K562 (cell line): Measurements from ENCODE around the gene LHX5. TPM values are rescaled to one million over a fixed set of nuclear protein-coding genes. Genes with fewer than 3 reads are reported as not detected.

Experiments used
- ATAC-seq: fragments of 200-7000 bp; cut with Tn5 transposase; 3 replicates; pipeline ENCODE4 v1.9.1; 2020; ENCODE audit warnings: moderate library complexity
- BruUV-seq: library from RNA; stranded (reverse); fragments of 400-500 nt; replicated peaks from 2 replicates; lab custom pipeline; 2021; lab: Mats Ljungman, UMichigan
- CTCF ChIA-PET: fragments of 300-600 bp; formaldehyde crosslinking; extraction: SDS; loops from one replicate; lab custom pipeline; 2021; ENCODE audit warnings: low intra/inter-chr PET ratio; lab: Yijun Ruan, JAX
- POLR2A ChIA-PET: fragments of 300-600, 350-650 bp; sonication (Branson Sonifier 250); formaldehyde crosslinking; extraction: SDS; loops from one replicate; lab custom pipeline; 2021; ENCODE audit warnings: antibody characterized with exemption, inconsistent platforms; lab: Yijun Ruan, JAX
- DNase-seq, 4 experiments: peaks; one replicate each; pipeline versions ENCODE4 v3.0.0 to v3.0.0-alpha.2; 2011 to 2018; ENCODE audit warnings: low spot score in 3 of 4, mixed read lengths in 3 of 4; ENCODE audit errors: extremely low read depth in 1 of 4
- FAIRE-seq: peaks from 2 replicates; lab custom pipeline; 2011; peaks lifted over from hg19 to GRCh38; lab: Jason Lieb, UNC
- H2AFZ ChIP-seq: 2 replicates; pipeline ENCODE4 v1.6.0; 2011; ENCODE audit warnings: low read depth, low read length, control low read depth, inconsistent platforms
- H3K27ac ChIP-seq: fragments of 200-600 bp; 3 replicates; pipeline ENCODE4 v1.8.0; 2011; ENCODE audit warnings: low read depth, mild to moderate bottlenecking, control low read depth, inconsistent platforms, low read length, moderate library complexity, mixed read lengths; ENCODE audit errors: extremely low read depth
- H3K27me3 ChIP-seq, 2 experiments: fragments of 300-600 bp in 1 of 2; 2 replicates in 1 of 2; 3 replicates in 1 of 2; pipeline versions ENCODE4 v1.6.0 to v1.8.0; 2011; ENCODE audit warnings: inconsistent platforms in 2 of 2, low read length in 2 of 2, mild to moderate bottlenecking in 1 of 2, mixed read lengths in 1 of 2, moderate library complexity in 1 of 2; ENCODE audit not compliant: control insufficient read depth in 2 of 2, insufficient read depth in 2 of 2
- H3K36me3 ChIP-seq: fragments of 300-600 bp; 3 replicates; pipeline ENCODE4 v1.8.0; 2011; ENCODE audit warnings: mild to moderate bottlenecking, low read length, inconsistent platforms; ENCODE audit not compliant: control insufficient read depth, insufficient read depth
- H3K4me1 ChIP-seq, 2 experiments: fragments of 200-600 bp in 1 of 2; replicated peaks in 1 of 2; 2 replicates in 1 of 2; 3 replicates in 1 of 2; pipeline versions ENCODE4 v1.5.1 to v1.8.0; 2011; ENCODE audit warnings: inconsistent platforms in 2 of 2, low read length in 2 of 2, mild to moderate bottlenecking in 1 of 2, mixed read lengths in 1 of 2, moderate library complexity in 1 of 2; ENCODE audit not compliant: control insufficient read depth in 2 of 2, insufficient read depth in 2 of 2
- H3K4me2 ChIP-seq: 2 replicates; pipeline ENCODE4 v1.6.1; 2011; ENCODE audit warnings: low read length, control low read depth, inconsistent platforms, mixed read lengths; ENCODE audit not compliant: insufficient read depth
- H3K4me3 ChIP-seq: fragments of 200-600 bp; sonication (generic), shearing (Covaris generic); 2 replicates; pipeline ENCODE4 v1.5.1; 2016; ENCODE audit warnings: control low read depth, inconsistent platforms
- H3K79me2 ChIP-seq: fragments of 200-600 bp; 3 replicates; pipeline ENCODE4 v1.8.0; 2011; ENCODE audit warnings: low read length, inconsistent platforms; ENCODE audit not compliant: control insufficient read depth, insufficient read depth
- H3K9ac ChIP-seq, 2 experiments: 2 replicates each; pipeline versions ENCODE4 v1.6.0 to v1.6.1; 2011; ENCODE audit warnings: low read depth in 2 of 2, low read length in 2 of 2, control low read depth in 1 of 2, inconsistent platforms in 1 of 2, mild to moderate bottlenecking in 1 of 2, mixed read lengths in 1 of 2; ENCODE audit not compliant: insufficient read depth in 1 of 2
- H3K9me1 ChIP-seq: one replicate; pipeline ENCODE4 v1.6.0; 2011; ENCODE audit warnings: inconsistent platforms, mild to moderate bottlenecking, low read length, moderate library complexity; ENCODE audit not compliant: control insufficient read depth, insufficient read depth
- H3K9me3 ChIP-seq: replicated peaks from 2 replicates; pipeline ENCODE4 v1.5.1; 2011; ENCODE audit warnings: low read depth, low read length, inconsistent platforms; ENCODE audit not compliant: control insufficient read depth, insufficient read depth
- H4K20me1 ChIP-seq: replicated peaks from 2 replicates; pipeline ENCODE4 v1.6.1; 2011; ENCODE audit warnings: low read length, inconsistent platforms, mixed read lengths; ENCODE audit not compliant: control insufficient read depth, insufficient read depth
- BCL6 ChIP-seq: fragments of 250-450 bp; sonication (Bioruptor Pico); IDR thresholded peaks from 2 replicates; pipeline ENCODE4 v1.4.0; 2020
- CREB1 ChIP-seq, 2 experiments: sonication (generic) in 1 of 2; formaldehyde crosslinking in 1 of 2; IDR thresholded peaks; 2 replicates each; pipeline versions ENCODE4 v1.6.1 to v1.8.0; 2012 to 2022; ENCODE audit warnings: inconsistent platforms in 1 of 2, mild to moderate bottlenecking in 1 of 2, missing genetic modification reagents in 1 of 2, moderate library complexity in 1 of 2
- DIDO1 ChIP-seq: fragments of 450-650 bp; IDR thresholded peaks from 2 replicates; pipeline ENCODE4 v1.6.1; 2016; ENCODE audit warnings: low read depth, missing biosample characterization, missing genetic modification characterization
- ELK1 ChIP-seq: sonication (generic); formaldehyde crosslinking; IDR thresholded peaks from 2 replicates; pipeline ENCODE4 v1.8.1; 2022; ENCODE audit warnings: missing genetic modification reagents
- FUS ChIP-seq: fragments of 200-400 bp; formaldehyde crosslinking; optimal IDR thresholded peaks from 2 replicates; pipeline ENCODE3; 2017; ENCODE audit warnings: low read depth, low read length
- HMBOX1 ChIP-seq: sonication (generic); IDR thresholded peaks from 2 replicates; pipeline ENCODE4 v1.6.1; 2016
- HNRNPK ChIP-seq: fragments of 200-400 bp; formaldehyde crosslinking; IDR thresholded peaks from one replicate; pipeline ENCODE4 v1.6.1; 2018; ENCODE audit warnings: mild to moderate bottlenecking, low read depth, low read length; ENCODE audit not compliant: poor library complexity, severe bottlenecking
- HOXB6 ChIP-seq: fragments of 250-450 bp; sonication (Bioruptor Pico); IDR thresholded peaks from 2 replicates; pipeline ENCODE4 v1.5.1; 2022; ENCODE audit warnings: mild to moderate bottlenecking, borderline replicate concordance
- NFYB ChIP-seq: IDR thresholded peaks from 2 replicates; pipeline ENCODE4 v1.6.1; 2011; ENCODE audit warnings: mild to moderate bottlenecking, moderate library complexity; ENCODE audit not compliant: insufficient read length; ENCODE audit errors: extremely low read depth
- PHB ChIP-seq: fragments of 250-450 bp; sonication (Bioruptor Pico); IDR thresholded peaks from 2 replicates; pipeline ENCODE4 v1.5.0; 2021
- RNF219 ChIP-seq: fragments of 250-450 bp; sonication (Bioruptor Pico); IDR thresholded peaks from 2 replicates; pipeline ENCODE4 v1.5.0; 2022; ENCODE audit warnings: mild to moderate bottlenecking
- THRA ChIP-seq: fragments of 450-650 bp; IDR thresholded peaks from 2 replicates; pipeline ENCODE4 v1.6.1; 2017; ENCODE audit warnings: mild to moderate bottlenecking, moderate library complexity
- XRCC4 ChIP-seq: IDR thresholded peaks from one replicate; pipeline ENCODE4 v1.6.1; 2011; ENCODE audit not compliant: insufficient read depth, insufficient read length; ENCODE audit errors: extremely low read depth
- ZBTB8A ChIP-seq: fragments of 450-650 bp; IDR thresholded peaks from 2 replicates; pipeline ENCODE4 v1.6.1; 2018; ENCODE audit warnings: mild to moderate bottlenecking, moderate library complexity; ENCODE audit not compliant: partially characterized antibody
- WGBS: fragments of 100-300 bp; shearing (Covaris generic); methylation state at CpG from one replicate; pipeline ENCODE4 v1.1.6; 2016; ENCODE audit warnings: low coverage, mixed read lengths; ENCODE audit not compliant: insufficient coverage; ENCODE audit errors: missing lambda C conversion rate; 5-methylcytosine and 5-hydroxymethylcytosine counted together
- in situ Hi-C: fragments of 300-500 bp; cut with MboI; formaldehyde crosslinking; loops from 4 replicates; pipeline ENCODE4 v1.15.0; 2018; ENCODE audit warnings: inconsistent platforms, mixed read lengths
- intact Hi-C: fragments of 100-400 bp; cut with micrococcal nuclease; formaldehyde crosslinking; loops from 2 replicates; pipeline ENCODE4 v1.14.2; 2022
- polyA plus RNA-seq, 8 experiments: library from polyadenylated mRNA; depleted of rRNA in 4 of 8; stranded (reverse) in 5 of 8; unstranded in 3 of 8; fragments of >200 nt; fragmentation: Nextera tagmentation in 2 of 8; fragmentation: Illumina TruSeq in 1 of 8; extraction: Ambion mirVana in 2 of 8; extraction: Trizol in 1 of 8; gene quantifications; 2 replicates each; pipeline versions ENCODE4 v1.2.1 to v1.2.3, GENCODE V29; 2011 to 2014; ENCODE audit warnings: inconsistent platforms in 1 of 8, missing spikeins in 1 of 8
- total RNA-seq, 7 experiments: library from RNA; depleted of rRNA in 6 of 7; stranded (reverse); fragments of >200 nt in 6 of 7; fragmentation: Illumina TruSeq in 2 of 7; extraction: Trizol in 2 of 7; gene quantifications; 2 replicates each; pipeline versions ENCODE4 v1.2.1 to v1.2.3, GENCODE V29; 2011 to 2021; ENCODE audit warnings: low replicate concordance in 1 of 7

The LHX5 gene
- total and polyA plus RNA-seq, 9 of the 15 experiments (the other 6 are each of a cell fraction or from before 2014, with no cell fraction given): 0.04 to 0.17 (median 0.05) TPM; not detected in 6

- TF ChIP-seq PHB (CRISPR knock-in tag) (no peak), DIDO1 (no peak), HNRNPK (no peak), RNF219 (CRISPR knock-in tag) (no peak), HOXB6 (CRISPR knock-in tag) (no peak), FUS (no peak)
Observed at GRCh38 chr12:113464452-113464775, 7.3 kb downstream of the LHX5 start (continued).

GRCh38 chr12:113463746-113464451 lies 7.8 kb downstream of the LHX5 start:
- no peaks in the 10 kb centered on the region for H3K9me1 ChIP-seq
- CTCF ChIA-PET: interaction anchor here (2.8 kb wide), 1 partner anchor 268 kb away, joined by 11 read pairs; no protein-coding TSS in a partner anchor
- no peak overlapping the region for H3K4me3 ChIP-seq
- ATAC-seq (no peak), FAIRE-seq (no peak), DNase-seq (no peak)
- peaks cover 42 to 58% of the 10 kb centered on the region in 2 experiments for H3K27me3 ChIP-seq
- no peak overlapping the region for H3K27ac ChIP-seq
- no peak overlapping the region; a peak in 1 of 4 replicates for H3K9ac ChIP-seq
- H3K4me1 ChIP-seq: peaks cover 0 to 56% of the 10 kb centered on the region in 2 experiments; a peak in 3 of 5 replicates
- intact Hi-C loops: loop anchor here (5.0 to 10.0 kb wide), 3 partner anchors 121 to 448 kb away; no protein-coding TSS in a partner anchor
- no peaks in the 10 kb centered on the region for H3K9me3 ChIP-seq
- H3K4me2 ChIP-seq: no peak overlapping the region
- peaks cover 13% of the 10 kb centered on the region for H4K20me1 ChIP-seq
- H3K79me2 ChIP-seq: no peaks in the 10 kb centered on the region
- WGBS: 48% methylated on average over 35 of the region's 57 CpGs
- no peaks in the 10 kb centered on the region for H3K36me3 ChIP-seq
- POLR2A ChIA-PET: no interaction called here
- BruUV-seq: no TSS peak
- in situ Hi-C loops: no loop called here
- H2AFZ ChIP-seq: no peak overlapping the region
- TF ChIP-seq THRA (no peak), ZBTB8A (no peak), HMBOX1 (no peak), BCL6 (CRISPR knock-in tag) (no peak), NFYB (no peak), XRCC4 (no peak), ELK1 (no peak), CREB1 (IDR thresholded peaks at IDR 0.05) (no peak), CREB1 (CRISPR knock-in tag; IDR thresholded peaks at IDR 0.05) (no peak)
